ENCODE data around the gene DNHD1. TPM values are rescaled to one million over a fixed set of nuclear protein-coding genes. Genes with fewer than 3 reads are reported as not detected.

DNHD1 gene
- total RNA-seq, result 10 to 100 TPM; 32.3 to 35.5 TPM

- DNase-seq, result no peak
- Mint-ChIP-seq H3K4me3 (no peak within 1 kb of the TSS), H3K36me3 (peaks cover 8% of the 10 kb centered on the region), H3K9me3 (no peaks in the 10 kb centered on the region), H3K4me1 (peaks cover 9% of the 10 kb centered on the region), H3K27me3 (no peaks in the 10 kb centered on the region), H3K27ac (no peak within 1 kb of the TSS)
- no peak for ATAC-seq (ENCODE audit: low read depth)
- POLR2A ChIA-PET, result no interaction called here
Measured at GRCh38 chr11:6497069-6497839, at the start of gene DNHD1. DNHD1 (plus strand) TSS chr11:6497280; CDS start chr11:6498216, 936 bp downstream.

GRCh38 chr11:6448574-6448973, 48.5 kb upstream of the DNHD1 start:
- DNase-seq (no peak), ATAC-seq (ENCODE audit: low read depth) (no peak)
- H3K4me1 Mint-ChIP-seq, result no peaks in the 10 kb centered on the region
- H3K36me3 Mint-ChIP-seq, result no peaks in the 10 kb centered on the region
- no peak overlapping the region for H3K27ac Mint-ChIP-seq
- no peaks in the 10 kb centered on the region for H3K9me3 Mint-ChIP-seq
- H3K4me3 Mint-ChIP-seq, result no peak overlapping the region
- peaks cover 8% of the 10 kb centered on the region for H3K27me3 Mint-ChIP-seq
- POLR2A ChIA-PET, result no interaction called here

- H3K9me3 Mint-ChIP-seq, result no peaks in the 10 kb centered on the region
- H3K4me3 Mint-ChIP-seq, result no peak overlapping the region
- H3K4me1 Mint-ChIP-seq, result no peaks in the 10 kb centered on the region
- ATAC-seq (ENCODE audit: low read depth), result no peak
- H3K27me3 Mint-ChIP-seq, result no peaks in the 10 kb centered on the region
- H3K27ac Mint-ChIP-seq, result no peak overlapping the region
- no peaks in the 10 kb centered on the region for H3K36me3 Mint-ChIP-seq
- no peak for DNase-seq
- POLR2A ChIA-PET, result interaction anchor here (1.2 kb wide), 1 partner anchor 33 kb away, joined by 3 read pairs; the partner anchor contains the start of gene APBB1
Measured at GRCh38 chr11:6452219-6452618, 44.9 kb upstream of the DNHD1 start.

GRCh38 chr11:6453152-6453551, 43.9 kb upstream of the DNHD1 start:
- Mint-ChIP-seq H3K36me3 (no peaks in the 10 kb centered on the region), H3K9me3 (no peaks in the 10 kb centered on the region), H3K27me3 (no peaks in the 10 kb centered on the region), H3K27ac (no peak overlapping the region), H3K4me3 (no peak overlapping the region), H3K4me1 (no peaks in the 10 kb centered on the region)
- ATAC-seq (ENCODE audit: low read depth), result no peak
- POLR2A ChIA-PET, result interaction anchor here (1.2 kb wide), 1 partner anchor 34 kb away, joined by 3 read pairs; the partner anchor contains the start of gene APBB1
- DNase-seq, result no peak

GRCh38 chr11:6455070-6455469, 42.0 kb upstream of the DNHD1 start:
- ATAC-seq (ENCODE audit: low read depth), result no peak
- Mint-ChIP-seq H3K4me3 (no peak overlapping the region), H3K27me3 (no peaks in the 10 kb centered on the region), H3K27ac (no peak overlapping the region), H3K36me3 (no peaks in the 10 kb centered on the region), H3K9me3 (no peaks in the 10 kb centered on the region), H3K4me1 (no peaks in the 10 kb centered on the region)
- DNase-seq, result no peak
- POLR2A ChIA-PET, result no interaction called here

GRCh38 chr11:6456361-6457073, 40.6 kb upstream of the DNHD1 start:
- Mint-ChIP-seq H3K27me3 (no peaks in the 10 kb centered on the region), H3K27ac (no peak overlapping the region), H3K4me1 (no peaks in the 10 kb centered on the region), H3K36me3 (peaks cover 2% of the 10 kb centered on the region), H3K9me3 (no peaks in the 10 kb centered on the region), H3K4me3 (no peak overlapping the region)
- POLR2A ChIA-PET, result no interaction called here
- no peak for DNase-seq
- ATAC-seq (ENCODE audit: low read depth), result no peak

- H3K27ac Mint-ChIP-seq, result no peak overlapping the region
- POLR2A ChIA-PET, result no interaction called here
- no peak overlapping the region for H3K4me3 Mint-ChIP-seq
- no peak for ATAC-seq (ENCODE audit: low read depth)
- H3K4me1 Mint-ChIP-seq, result no peaks in the 10 kb centered on the region
- H3K36me3 Mint-ChIP-seq, result peaks cover 2% of the 10 kb centered on the region
- DNase-seq, result no peak
- no peaks in the 10 kb centered on the region for H3K27me3 Mint-ChIP-seq
- no peaks in the 10 kb centered on the region for H3K9me3 Mint-ChIP-seq
Measured at GRCh38 chr11:6457581-6458320, 39.3 kb upstream of the DNHD1 start.

GRCh38 chr11:6458352-6459098, 38.6 kb upstream of the DNHD1 start:
- DNase-seq (no peak), ATAC-seq (ENCODE audit: low read depth) (no peak)
- POLR2A ChIA-PET, result no interaction called here
- Mint-ChIP-seq H3K27me3 (no peaks in the 10 kb centered on the region), H3K9me3 (no peaks in the 10 kb centered on the region), H3K36me3 (peaks cover 4% of the 10 kb centered on the region), H3K27ac (no peak overlapping the region), H3K4me1 (no peaks in the 10 kb centered on the region), H3K4me3 (no peak overlapping the region)

GRCh38 chr11:6459099-6459450, 38.0 kb upstream of the DNHD1 start:
- POLR2A ChIA-PET, result no interaction called here
- Mint-ChIP-seq H3K27me3 (no peaks in the 10 kb centered on the region), H3K4me3 (no peak overlapping the region), H3K4me1 (no peaks in the 10 kb centered on the region), H3K27ac (no peak overlapping the region), H3K36me3 (peaks cover 8% of the 10 kb centered on the region), H3K9me3 (no peaks in the 10 kb centered on the region)
- DNase-seq (no peak), ATAC-seq (ENCODE audit: low read depth) (no peak)

- ATAC-seq (ENCODE audit: low read depth), result no peak
- H3K4me1 Mint-ChIP-seq, result peaks cover 16% of the 10 kb centered on the region
- POLR2A ChIA-PET, result no interaction called here
- no peak overlapping the region for H3K27ac Mint-ChIP-seq
- H3K27me3 Mint-ChIP-seq, result peaks cover 14% of the 10 kb centered on the region
- no peak for DNase-seq
- no peaks in the 10 kb centered on the region for H3K9me3 Mint-ChIP-seq
- H3K4me3 Mint-ChIP-seq, result no peak overlapping the region
- H3K36me3 Mint-ChIP-seq, result no peaks in the 10 kb centered on the region
Measured at GRCh38 chr11:6468712-6469495, 28.2 kb upstream of the DNHD1 start.

- POLR2A ChIA-PET, result no interaction called here
- ATAC-seq (ENCODE audit: low read depth) (no peak), DNase-seq (no peak)
- H3K27me3 Mint-ChIP-seq, result peaks cover 14% of the 10 kb centered on the region
- H3K36me3 Mint-ChIP-seq, result no peaks in the 10 kb centered on the region
- H3K27ac Mint-ChIP-seq, result no peak overlapping the region
- H3K4me1 Mint-ChIP-seq, result peaks cover 16% of the 10 kb centered on the region
- H3K9me3 Mint-ChIP-seq, result no peaks in the 10 kb centered on the region
- H3K4me3 Mint-ChIP-seq, result no peak overlapping the region
Measured at GRCh38 chr11:6469599-6469998, 27.5 kb upstream of the DNHD1 start.

GRCh38 chr11:6472934-6473333, 24.1 kb upstream of the DNHD1 start:
- H3K4me3 Mint-ChIP-seq, result peak overlapping the region; percentile 63
- ATAC-seq (ENCODE audit: low read depth) (no peak), DNase-seq (no peak)
- H3K27ac Mint-ChIP-seq, result no peak overlapping the region
- peaks cover 10% of the 10 kb centered on the region for H3K27me3 Mint-ChIP-seq
- H3K9me3 Mint-ChIP-seq, result no peaks in the 10 kb centered on the region
- POLR2A ChIA-PET, result interaction anchor here (0.6 to 1.3 kb wide), 4 partner anchors 9 to 54 kb away, joined by 3 to 5 read pairs (median 3); partner anchors contain the start of genes ARFIP2 and TIMM10B
- peaks cover 10% of the 10 kb centered on the region for H3K4me1 Mint-ChIP-seq
- peaks cover 7% of the 10 kb centered on the region for H3K36me3 Mint-ChIP-seq

All from activated naive CD8-positive, alpha-beta T cell treated with anti-CD3 and anti-CD28 coated beads, Interleukin-2, amount 10 ng/mL, durations not matched to agents 7 days and 5 days (primary cell).